Activated CD4-positive, alpha-beta T cell treated with anti-CD3 and anti-CD28 coated beads, Interleukin-2, amount 50 U/mL, for 4 hours (primary cell): Measurements from ENCODE around the gene RHBDF1.

Experiments
- DNase-seq, 2 experiments: peaks; one replicate each; pipeline ENCODE4 v3.0.0-alpha.2; 2020

The RHBDF1 gene

GRCh38 chr16:74051-74746 lies 1.8 kb upstream of the RHBDF1 start:
- DNase-seq = no peak

GRCh38 chr16:71540-72401 lies 660 bp downstream of the RHBDF1 start:
- no peak for DNase-seq

DNA sequence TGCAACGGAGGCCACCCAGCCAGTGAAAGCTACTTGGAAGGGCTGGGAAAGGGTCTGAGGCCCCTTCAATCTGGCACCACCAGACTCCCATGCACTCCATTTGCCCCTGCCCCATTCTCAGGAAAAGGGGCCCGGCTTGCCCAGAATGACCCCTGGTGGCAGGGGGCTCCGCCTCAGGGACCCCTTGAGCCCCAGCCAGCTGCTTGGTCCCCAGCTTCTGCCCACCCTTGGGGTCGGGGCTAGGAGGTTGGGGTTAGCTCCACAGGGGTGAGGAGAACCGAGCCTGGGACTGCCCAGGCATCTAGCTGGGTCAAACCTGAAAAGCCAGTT lies 1.3 kb downstream of the RHBDF1 start:
- no peak for DNase-seq

DNA sequence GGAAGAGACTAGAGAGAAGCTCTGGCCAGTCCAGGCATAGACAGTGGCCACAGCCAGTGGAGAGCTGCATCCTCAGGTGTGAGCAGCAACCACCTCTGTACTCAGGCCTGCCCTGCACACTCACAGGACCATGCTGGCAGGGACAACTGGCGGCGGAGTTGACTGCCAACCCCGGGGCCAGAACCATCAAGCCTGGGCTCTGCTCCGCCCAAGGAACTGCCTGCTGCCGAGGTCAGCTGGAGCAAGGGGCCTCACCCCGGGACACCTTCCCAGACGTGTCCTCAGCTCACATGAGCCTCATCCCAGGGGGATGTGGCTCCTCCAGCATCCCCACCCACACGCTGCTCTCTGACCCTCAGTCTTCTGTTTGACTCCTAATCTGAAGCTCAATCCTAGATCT lies 3.2 kb downstream of the RHBDF1 start:
- no peak for DNase-seq

DNA sequence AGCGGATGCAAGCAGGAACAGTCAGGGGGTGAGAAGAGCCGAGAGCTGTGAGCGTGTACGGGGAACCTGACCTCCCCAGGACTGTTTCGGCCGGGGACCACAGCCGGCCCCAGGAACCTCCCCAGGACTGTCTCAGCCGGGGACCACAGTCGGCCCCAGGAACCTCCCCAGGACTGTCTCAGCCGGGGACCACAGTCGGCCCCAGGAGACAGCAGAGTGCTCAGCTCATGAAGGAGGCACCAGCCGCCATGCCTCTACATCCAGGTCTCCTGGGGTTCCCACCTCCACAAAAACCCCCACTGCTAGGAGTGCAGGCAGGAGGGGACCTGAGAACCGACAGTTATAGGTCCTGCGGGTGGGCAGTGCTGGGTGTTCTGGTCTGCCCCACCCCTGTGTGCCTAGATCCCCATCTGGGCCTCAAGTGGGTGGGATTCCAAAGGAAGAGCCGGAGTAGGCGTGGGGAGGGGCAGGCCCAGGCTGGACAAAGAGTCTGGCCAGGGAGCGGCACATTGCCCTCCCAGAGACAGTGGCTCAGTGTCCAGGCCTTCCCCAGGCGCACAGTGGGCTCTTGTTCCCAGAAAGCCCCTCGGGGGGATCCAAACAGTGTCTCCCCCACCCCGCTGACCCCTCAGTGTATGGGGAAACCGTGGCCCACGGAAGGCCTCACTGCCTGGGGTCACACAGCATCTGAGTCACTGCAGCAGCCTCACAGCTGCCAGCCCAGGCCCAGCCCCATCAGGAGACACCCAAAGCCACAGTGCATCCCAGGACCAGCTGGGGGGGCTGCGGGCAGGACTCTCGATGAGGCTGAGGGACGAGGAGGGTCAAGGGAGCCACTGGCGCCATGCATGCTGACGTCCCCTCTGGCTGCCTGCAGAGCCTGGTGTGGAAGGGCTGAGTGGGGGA lies 4.3 kb downstream of the RHBDF1 start:
- DNase-seq = no peak

GRCh38 chr16:67183-67791 lies 5.1 kb downstream of the RHBDF1 start:
- DNase-seq = no peak

DNA sequence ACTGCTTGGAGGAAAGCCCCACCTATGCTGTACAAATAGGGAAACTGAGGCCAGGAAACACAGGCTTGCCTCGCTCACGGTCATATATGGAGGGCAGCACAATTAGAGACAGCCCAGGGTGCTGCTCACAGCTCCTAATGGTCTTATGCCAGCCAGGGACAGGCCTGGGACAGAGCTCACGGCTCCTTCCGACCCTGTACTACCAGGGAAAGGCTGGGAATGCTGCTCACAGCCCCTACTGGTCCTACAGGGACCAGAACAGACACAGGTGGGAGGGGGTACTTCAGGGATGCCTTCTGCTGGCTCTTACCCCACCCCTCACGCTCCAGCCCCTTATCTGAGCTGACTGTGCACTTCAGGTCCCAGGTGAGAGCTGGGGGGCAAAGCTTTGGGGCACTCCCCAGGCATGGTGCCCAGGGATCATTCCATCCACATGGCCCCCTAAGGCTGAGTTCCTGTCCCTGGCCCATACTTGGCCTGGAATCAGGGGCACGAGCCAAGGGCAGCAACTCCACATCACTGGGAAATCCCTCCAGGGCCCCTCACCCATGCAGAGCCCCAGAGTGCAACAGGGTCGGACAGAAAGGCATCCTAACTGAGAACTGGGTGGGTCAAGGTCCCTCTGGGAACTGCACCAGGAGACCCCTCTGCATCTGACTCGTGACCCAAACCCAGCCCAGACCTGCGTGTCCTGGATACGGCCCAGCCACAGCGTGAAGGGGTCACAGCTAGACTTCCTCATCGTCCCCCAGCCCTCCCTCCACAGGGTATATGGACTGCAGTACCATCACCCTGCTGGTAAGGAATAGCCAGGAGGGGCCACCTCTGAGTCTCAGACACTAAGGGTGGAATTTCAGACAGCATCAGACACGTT lies 5.9 kb downstream of the RHBDF1 start:
- DNase-seq = no peak

GRCh38 chr16:65745-66144 lies 6.7 kb downstream of the RHBDF1 start:
- peak; percentile 79 to 82 for DNase-seq

DNA sequence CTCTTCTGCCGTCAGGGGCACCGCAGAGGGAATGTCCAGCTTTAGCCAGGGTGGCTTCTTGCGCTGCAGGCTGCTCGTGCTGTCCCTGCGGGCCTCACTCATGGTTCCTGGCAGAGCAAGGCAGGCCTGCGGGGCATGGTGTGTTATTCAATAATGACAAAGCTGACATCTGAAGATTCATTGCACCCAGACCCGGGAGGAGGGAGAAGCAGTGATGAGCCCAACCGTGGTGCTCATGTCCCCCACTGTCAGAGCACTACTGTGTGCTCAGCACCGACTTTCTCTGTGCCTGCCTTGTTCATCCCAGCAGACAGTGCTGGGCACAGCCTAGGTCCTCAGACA lies 7.5 kb downstream of the RHBDF1 start:
- no peak for DNase-seq

GRCh38 chr16:63998-64913 lies 8.2 kb downstream of the RHBDF1 start:
- no peak for DNase-seq

- DNase-seq = no peak
Observed at GRCh38 chr16:63466-63865, 9.0 kb downstream of the RHBDF1 start.

- DNase-seq = no peak
Observed at GRCh38 chr16:62968-63391, 9.5 kb downstream of the RHBDF1 start.

DNA sequence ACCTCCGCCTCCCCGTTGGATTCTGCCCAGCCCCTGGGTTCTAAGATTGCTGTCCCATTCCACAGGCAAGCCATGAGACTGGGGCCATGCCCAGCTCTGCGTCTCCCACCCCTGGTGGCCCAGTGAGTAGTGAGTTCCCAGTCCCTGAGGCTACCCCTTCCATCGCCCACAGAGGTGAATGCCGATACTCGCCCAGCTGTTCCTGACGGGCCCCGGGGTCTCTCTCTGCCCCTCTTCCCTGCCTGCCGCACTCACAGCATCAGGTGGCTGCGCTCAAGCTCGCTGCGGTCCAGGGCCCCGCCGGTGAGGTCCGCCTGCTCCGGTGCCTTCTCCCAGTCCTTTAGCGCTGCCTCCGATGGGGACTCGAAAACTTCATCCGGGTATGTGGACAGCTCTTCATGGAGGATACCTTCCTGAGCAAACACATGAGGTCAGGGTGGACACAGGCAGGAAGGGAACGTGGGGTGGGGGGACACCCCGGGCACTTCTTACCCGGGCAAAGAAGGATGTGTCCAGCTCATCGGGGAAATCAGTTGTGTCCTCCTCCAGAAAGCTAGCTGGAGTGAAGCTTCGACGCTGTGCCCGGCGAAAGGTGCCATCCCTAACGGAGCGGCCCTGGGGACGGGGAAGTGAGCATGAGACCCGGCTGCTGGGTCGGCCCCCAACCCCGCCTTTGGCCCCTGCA lies 10.0 kb downstream of the RHBDF1 start:
- DNase-seq = no peak

- no peak for DNase-seq
Observed at GRCh38 chr16:61879-62281, 10.6 kb downstream of the RHBDF1 start.

DNA sequence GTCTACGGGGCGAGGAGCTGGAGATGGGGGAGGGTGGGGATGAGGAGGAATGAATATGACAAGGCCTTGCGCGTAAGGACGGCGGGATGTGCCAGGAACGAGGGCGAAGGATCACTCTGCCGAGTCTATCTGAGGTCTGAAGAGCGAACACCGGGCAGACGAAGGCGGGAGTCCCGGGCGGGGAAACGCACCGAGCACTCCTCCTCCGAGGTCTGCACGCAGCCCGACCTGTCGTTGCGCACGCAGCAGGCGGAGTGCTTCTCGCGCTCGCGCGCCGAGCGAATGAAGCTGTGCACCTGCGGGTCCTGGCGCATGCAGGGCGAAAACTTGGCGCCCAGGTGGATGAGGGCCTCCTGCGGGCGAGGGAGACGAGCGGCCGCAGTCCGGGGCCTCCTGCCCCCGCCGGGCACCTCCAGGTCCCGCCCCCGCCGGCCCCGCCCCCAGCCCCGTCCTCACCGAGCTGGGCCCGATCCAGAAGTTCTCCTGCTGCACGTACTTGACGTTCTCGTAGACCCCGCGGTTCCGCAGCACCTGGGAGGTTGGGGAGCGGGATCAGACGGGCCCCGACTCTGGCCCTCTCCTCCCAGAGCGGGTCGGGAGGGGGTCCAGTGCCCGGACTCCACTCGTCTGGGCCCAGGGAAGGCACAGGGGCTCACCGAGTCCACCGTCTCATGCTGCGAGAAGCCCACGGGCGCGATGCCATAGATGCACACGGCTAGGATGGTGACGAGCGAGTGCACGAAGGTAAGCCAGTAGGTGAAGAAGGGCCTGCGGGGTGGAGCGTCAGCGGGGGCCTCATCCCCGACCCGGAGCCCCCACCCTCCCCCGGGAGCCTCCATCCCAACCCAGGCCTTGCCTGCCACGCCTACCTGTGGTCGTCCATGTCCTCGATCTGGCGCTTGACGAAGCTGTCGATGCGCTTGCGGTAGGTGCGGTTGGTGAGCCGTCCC lies 11.2 kb downstream of the RHBDF1 start:
- no peak for DNase-seq

- DNase-seq = no peak
Observed at GRCh38 chr16:60166-60565, 12.3 kb downstream of the RHBDF1 start.

- no peak for DNase-seq
Observed at GRCh38 chr16:59440-60059, 12.9 kb downstream of the RHBDF1 start.
